K562 (cell line): ENCODE results near the gene EFNA1. TPM values are rescaled to one million over a fixed set of nuclear protein-coding genes. Genes with fewer than 3 reads are reported as not detected.

Experiments used
- ATAC-seq: fragments of 200-7000 bp; cut with Tn5 transposase; 3 replicates; pipeline ENCODE4 v1.9.1; 2020; ENCODE audit warnings: moderate library complexity
- BruUV-seq: library from RNA; stranded (reverse); fragments of 400-500 nt; replicated peaks from 2 replicates; lab custom pipeline; 2021; lab: Mats Ljungman, UMichigan
- CTCF ChIA-PET: fragments of 300-600 bp; formaldehyde crosslinking; extraction: SDS; loops from one replicate; lab custom pipeline; 2021; ENCODE audit warnings: low intra/inter-chr PET ratio; lab: Yijun Ruan, JAX
- POLR2A ChIA-PET: fragments of 300-600, 350-650 bp; sonication (Branson Sonifier 250); formaldehyde crosslinking; extraction: SDS; loops from one replicate; lab custom pipeline; 2021; ENCODE audit warnings: antibody characterized with exemption, inconsistent platforms; lab: Yijun Ruan, JAX
- DNase-seq, 4 experiments: peaks; one replicate each; pipeline versions ENCODE4 v3.0.0 to v3.0.0-alpha.2; 2011 to 2018; ENCODE audit warnings: low spot score in 3 of 4, mixed read lengths in 3 of 4; ENCODE audit errors: extremely low read depth in 1 of 4
- FAIRE-seq: peaks from 2 replicates; lab custom pipeline; 2011; peaks lifted over from hg19 to GRCh38; lab: Jason Lieb, UNC
- H2AFZ ChIP-seq: 2 replicates; pipeline ENCODE4 v1.6.0; 2011; ENCODE audit warnings: low read depth, low read length, control low read depth, inconsistent platforms
- H3K27ac ChIP-seq: fragments of 200-600 bp; 3 replicates; pipeline ENCODE4 v1.8.0; 2011; ENCODE audit warnings: low read depth, mild to moderate bottlenecking, control low read depth, inconsistent platforms, low read length, moderate library complexity, mixed read lengths; ENCODE audit errors: extremely low read depth
- H3K27me3 ChIP-seq, 2 experiments: fragments of 300-600 bp in 1 of 2; 2 replicates in 1 of 2; 3 replicates in 1 of 2; pipeline versions ENCODE4 v1.6.0 to v1.8.0; 2011; ENCODE audit warnings: inconsistent platforms in 2 of 2, low read length in 2 of 2, mild to moderate bottlenecking in 1 of 2, mixed read lengths in 1 of 2, moderate library complexity in 1 of 2; ENCODE audit not compliant: control insufficient read depth in 2 of 2, insufficient read depth in 2 of 2
- H3K36me3 ChIP-seq: fragments of 300-600 bp; 3 replicates; pipeline ENCODE4 v1.8.0; 2011; ENCODE audit warnings: mild to moderate bottlenecking, low read length, inconsistent platforms; ENCODE audit not compliant: control insufficient read depth, insufficient read depth
- H3K4me1 ChIP-seq, 2 experiments: fragments of 200-600 bp in 1 of 2; replicated peaks in 1 of 2; 2 replicates in 1 of 2; 3 replicates in 1 of 2; pipeline versions ENCODE4 v1.5.1 to v1.8.0; 2011; ENCODE audit warnings: inconsistent platforms in 2 of 2, low read length in 2 of 2, mild to moderate bottlenecking in 1 of 2, mixed read lengths in 1 of 2, moderate library complexity in 1 of 2; ENCODE audit not compliant: control insufficient read depth in 2 of 2, insufficient read depth in 2 of 2
- H3K4me2 ChIP-seq: 2 replicates; pipeline ENCODE4 v1.6.1; 2011; ENCODE audit warnings: low read length, control low read depth, inconsistent platforms, mixed read lengths; ENCODE audit not compliant: insufficient read depth
- H3K4me3 ChIP-seq: fragments of 200-600 bp; sonication (generic), shearing (Covaris generic); 2 replicates; pipeline ENCODE4 v1.5.1; 2016; ENCODE audit warnings: control low read depth, inconsistent platforms
- H3K79me2 ChIP-seq: fragments of 200-600 bp; 3 replicates; pipeline ENCODE4 v1.8.0; 2011; ENCODE audit warnings: low read length, inconsistent platforms; ENCODE audit not compliant: control insufficient read depth, insufficient read depth
- H3K9ac ChIP-seq, 2 experiments: 2 replicates each; pipeline versions ENCODE4 v1.6.0 to v1.6.1; 2011; ENCODE audit warnings: low read depth in 2 of 2, low read length in 2 of 2, control low read depth in 1 of 2, inconsistent platforms in 1 of 2, mild to moderate bottlenecking in 1 of 2, mixed read lengths in 1 of 2; ENCODE audit not compliant: insufficient read depth in 1 of 2
- H3K9me1 ChIP-seq: one replicate; pipeline ENCODE4 v1.6.0; 2011; ENCODE audit warnings: inconsistent platforms, mild to moderate bottlenecking, low read length, moderate library complexity; ENCODE audit not compliant: control insufficient read depth, insufficient read depth
- H3K9me3 ChIP-seq: replicated peaks from 2 replicates; pipeline ENCODE4 v1.5.1; 2011; ENCODE audit warnings: low read depth, low read length, inconsistent platforms; ENCODE audit not compliant: control insufficient read depth, insufficient read depth
- H4K20me1 ChIP-seq: replicated peaks from 2 replicates; pipeline ENCODE4 v1.6.1; 2011; ENCODE audit warnings: low read length, inconsistent platforms, mixed read lengths; ENCODE audit not compliant: control insufficient read depth, insufficient read depth
- ARHGAP35 ChIP-seq: fragments of 450-650 bp; IDR thresholded peaks from 2 replicates; pipeline ENCODE4 v1.6.1; 2018; ENCODE audit not compliant: partially characterized antibody
- BRF2 ChIP-seq: IDR thresholded peaks from 3 replicates; pipeline ENCODE4 v1.6.1; 2011; ENCODE audit warnings: borderline replicate concordance, mild to moderate bottlenecking; ENCODE audit not compliant: insufficient read length, insufficient read depth
- DDX20 ChIP-seq: fragments of 450-650 bp; IDR thresholded peaks from 2 replicates; pipeline ENCODE4 v1.6.1; 2016; ENCODE audit warnings: missing genetic modification characterization, low read depth, mild to moderate bottlenecking, missing compliant biosample characterization, moderate library complexity
- E2F6 ChIP-seq, 2 experiments: IDR thresholded peaks; 2 replicates each; pipeline ENCODE4 v1.6.1; 2011; ENCODE audit warnings: borderline replicate concordance in 1 of 2, control low read depth in 1 of 2, low read depth in 1 of 2, low read length in 1 of 2, mild to moderate bottlenecking in 1 of 2, mixed read lengths in 1 of 2, moderate library complexity in 1 of 2; ENCODE audit not compliant: insufficient read depth in 1 of 2, insufficient read length in 1 of 2, poor library complexity in 1 of 2, severe bottlenecking in 1 of 2; ENCODE audit errors: extremely low read depth in 1 of 2
- JUNB ChIP-seq: fragments of 450-650 bp; formaldehyde crosslinking; conservative IDR thresholded peaks from 2 replicates; pipeline ENCODE4 v1.4.0; 2020; ENCODE audit warnings: mild to moderate bottlenecking
- KHSRP ChIP-seq: fragments of 450-650 bp; IDR thresholded peaks from 2 replicates; pipeline ENCODE4 v1.6.1; 2017
- NBN ChIP-seq: fragments of 450-650 bp; IDR thresholded peaks from 2 replicates; pipeline ENCODE4 v1.6.1; 2016; ENCODE audit warnings: low read depth, mild to moderate bottlenecking
- NR1H2 ChIP-seq: sonication (generic); formaldehyde crosslinking; IDR thresholded peaks from 2 replicates; pipeline ENCODE4 v1.4.0; 2020; ENCODE audit warnings: mild to moderate bottlenecking, missing genetic modification reagents
- NR3C1 ChIP-seq: sonication (generic); formaldehyde crosslinking; IDR thresholded peaks from 2 replicates; pipeline ENCODE4 v1.8.1; 2022; ENCODE audit warnings: missing genetic modification reagents
- POLR2A ChIP-seq: fragments of 450-650 bp; conservative IDR thresholded peaks from 2 replicates; pipeline ENCODE4 v1.6.1; 2016
- SIX5 ChIP-seq, 2 experiments: IDR thresholded peaks; 2 replicates each; pipeline ENCODE4 v1.6.1; 2011; ENCODE audit warnings: low read length in 2 of 2, borderline replicate concordance in 1 of 2, low read depth in 1 of 2, mild to moderate bottlenecking in 1 of 2, moderate library complexity in 1 of 2; ENCODE audit not compliant: insufficient read depth in 1 of 2
- SP1 ChIP-seq: sonication (generic); formaldehyde crosslinking; IDR thresholded peaks from 2 replicates; pipeline ENCODE4 v1.8.1; 2022; ENCODE audit warnings: mild to moderate bottlenecking, missing genetic modification reagents
- SRSF7 ChIP-seq: fragments of 200-400 bp; formaldehyde crosslinking; optimal IDR thresholded peaks from 2 replicates; pipeline ENCODE3; 2017; ENCODE audit warnings: mild to moderate bottlenecking, low read depth, low read length
- STAG1 ChIP-seq: sonication (generic); formaldehyde crosslinking; IDR thresholded peaks from 2 replicates; pipeline ENCODE4 v1.5.0; 2020; ENCODE audit warnings: missing genetic modification reagents, borderline replicate concordance
- ZBED1 ChIP-seq: IDR thresholded peaks from 2 replicates; pipeline ENCODE4 v1.6.1; 2014
- ZFPM2 ChIP-seq: fragments of 250-450 bp; sonication (Bioruptor Pico); IDR thresholded peaks from 2 replicates; pipeline ENCODE4 v1.5.1; 2022; ENCODE audit warnings: mild to moderate bottlenecking
- ZNF23 ChIP-seq: fragments of 250-450 bp; sonication (Bioruptor Pico); IDR thresholded peaks from 2 replicates; pipeline ENCODE4 v1.4.0; 2020; ENCODE audit warnings: mild to moderate bottlenecking
- ZNF324 ChIP-seq: fragments of 250-450 bp; sonication (Bioruptor Pico); IDR thresholded peaks from 2 replicates; pipeline ENCODE4 v1.4.0; 2020; ENCODE audit warnings: mild to moderate bottlenecking
- ZNF740 ChIP-seq, 3 experiments: fragments of 200-800 bp in 1 of 3; sonication (Bioruptor generic) in 1 of 3; sonication (generic) in 1 of 3; formaldehyde crosslinking in 1 of 3; IDR thresholded peaks; 2 replicates each; pipeline versions ENCODE4 v1.6.1 to v1.8.0; 2016 to 2022; ENCODE audit warnings: mild to moderate bottlenecking in 2 of 3, missing compliant biosample characterization in 2 of 3, missing genetic modification characterization in 2 of 3, missing genetic modification reagents in 1 of 3
- whole genome bisulfite sequencing: fragments of 100-300 bp; shearing (Covaris generic); methylation state at CpG from one replicate; pipeline ENCODE4 v1.1.6; 2016; ENCODE audit warnings: low coverage, mixed read lengths; ENCODE audit not compliant: insufficient coverage; ENCODE audit errors: missing lambda C conversion rate; 5-methylcytosine and 5-hydroxymethylcytosine counted together
- in situ Hi-C: fragments of 300-500 bp; cut with MboI; formaldehyde crosslinking; loops from 4 replicates; pipeline ENCODE4 v1.15.0; 2018; ENCODE audit warnings: inconsistent platforms, mixed read lengths
- intact Hi-C: fragments of 100-400 bp; cut with micrococcal nuclease; formaldehyde crosslinking; loops from 2 replicates; pipeline ENCODE4 v1.14.2; 2022
- polyA plus RNA-seq, 8 experiments: library from polyadenylated mRNA; depleted of rRNA in 4 of 8; stranded (reverse) in 5 of 8; unstranded in 3 of 8; fragments of >200 nt; fragmentation: Nextera tagmentation in 2 of 8; fragmentation: Illumina TruSeq in 1 of 8; extraction: Ambion mirVana in 2 of 8; extraction: Trizol in 1 of 8; gene quantifications; 2 replicates each; pipeline versions ENCODE4 v1.2.1 to v1.2.3, GENCODE V29; 2011 to 2014; ENCODE audit warnings: inconsistent platforms in 1 of 8, missing spikeins in 1 of 8
- total RNA-seq, 7 experiments: library from RNA; depleted of rRNA in 6 of 7; stranded (reverse); fragments of >200 nt in 6 of 7; fragmentation: Illumina TruSeq in 2 of 7; extraction: Trizol in 2 of 7; gene quantifications; 2 replicates each; pipeline versions ENCODE4 v1.2.1 to v1.2.3, GENCODE V29; 2011 to 2021; ENCODE audit warnings: low replicate concordance in 1 of 7

Gene EFNA1
- total and polyA plus RNA-seq, 9 of the 15 experiments (the other 6 are each of a cell fraction or from before 2014, with no cell fraction given): 2.1 to 9.3 (median 3.0) TPM

- in situ Hi-C loops (no loop called here), intact Hi-C loops (loop anchor here (5.0 kb wide), 2 partner anchors 34 to 119 kb away; partner anchors contain the start of gene PYGO2)
- H4K20me1 ChIP-seq: peaks cover 26% of the 10 kb centered on the region
- FAIRE-seq (peak; percentile 42), ATAC-seq (no peak), DNase-seq (peak in 1 of 4 experiments; percentile 34)
- POLR2A ChIA-PET: interaction anchor here (0.7 to 1.0 kb wide), 2 partner anchors 17 to 108 kb away, joined by 3 read pairs; no protein-coding TSS in a partner anchor
- peaks cover 6% of the 10 kb centered on the region for H3K9me1 ChIP-seq
- H3K36me3 ChIP-seq: peaks cover 5% of the 10 kb centered on the region; the same call in 1 of the 3 replicates
- no peak overlapping the region for H3K27ac ChIP-seq
- CTCF ChIA-PET: interaction anchor here (9.0 kb wide), 1 partner anchor 19 kb away, joined by 153 read pairs; the partner anchor contains the start of gene EFNA4
- peak overlapping the region; percentile 8 to 81; a peak in 3 of 4 replicates for H3K9ac ChIP-seq
- WGBS: 24% methylated on average over 26 of the region's 68 CpGs
- no peak overlapping the region for H3K4me3 ChIP-seq
- H3K27me3 ChIP-seq: peaks cover 3 to 8% of the 10 kb centered on the region in 2 experiments; a peak in 2 of 5 replicates
- peak overlapping the region; percentile 66 for H2AFZ ChIP-seq
- BruUV-seq: no TSS peak
- no peaks in the 10 kb centered on the region for H3K9me3 ChIP-seq
- H3K4me1 ChIP-seq: peaks cover 47 to 91% of the 10 kb centered on the region in 2 experiments
- peak overlapping the region; percentile 39 for H3K4me2 ChIP-seq
- H3K79me2 ChIP-seq: peaks cover 7% of the 10 kb centered on the region; the same call in 2 of the 3 replicates
- TF ChIP-seq STAG1 (CRISPR knock-in tag) (no peak), ZBED1 (no peak), KHSRP (no peak), POLR2A (no peak), NBN (no peak), ZFPM2 (CRISPR knock-in tag) (no peak), NR3C1 (CRISPR knock-in tag) (peak; percentile 34; the same call in 1 of the 2 replicates), ZNF23 (CRISPR knock-in tag) (no peak), BRF2 (no peak), E2F6 (IDR thresholded peaks at IDR 0.05; ENCODE audit: borderline replicate concordance in 1 of 2, extremely low read depth in 1 of 2, insufficient read depth in 1 of 2, insufficient read length in 1 of 2, low read depth in 1 of 2, low read length in 1 of 2, poor library complexity in 1 of 2, severe bottlenecking in 1 of 2) (peak; percentile 67 to 92), ARHGAP35 (peak; percentile 65), JUNB (no peak), DDX20 (no peak), SIX5 (IDR thresholded peaks at IDR 0.05; ENCODE audit: borderline replicate concordance in 1 of 2, insufficient read depth in 1 of 2, low read depth in 1 of 2, low read length in 2 of 2) (no peak), NR1H2 (CRISPR knock-in tag) (no peak), ZNF324 (CRISPR knock-in tag) (no peak), SRSF7 (no peak), SP1 (CRISPR knock-in tag) (no peak), ZNF740 (CRISPR knock-in tag; IDR thresholded peaks at IDR 0.05) (0 out of 2 replicates have a peak, but pooled peaks have one; percentile 16), ZNF740 (tag; IDR thresholded peaks at IDR 0.05) (no peak)
Observed at GRCh38 chr1:155081472-155082300, 46.0 kb upstream of the EFNA1 start.
